Stromal cell of bone marrow (primary cell): ENCODE measurements around the gene PEX12.
"Not testable (repeated sequence)": the region's sequence is repeated elsewhere in the genome, so short reads cannot be mapped to it uniquely, and the experiment has no call there.

ENCODE experiments used
- DNase-seq: peaks from one replicate; pipeline ENCODE4 v3.0.0-alpha.2; 2012; ENCODE audit warnings: low read depth

Gene PEX12

GRCh38 chr17:35536664-35537171, 41.7 kb downstream of the PEX12 start:
- no peak for DNase-seq

GRCh38 chr17:35535406-35535805, 43.0 kb downstream of the PEX12 start:
- DNase-seq: not testable (repeated sequence)

GRCh38 chr17:35534576-35535093, 43.7 kb downstream of the PEX12 start:
- no peak for DNase-seq

GRCh38 chr17:35531160-35531559, 47.2 kb downstream of the PEX12 start:
- no peak for DNase-seq

- DNase-seq: no peak
Observed at GRCh38 chr17:35529866-35530265, 48.5 kb downstream of the PEX12 start.

- not testable (repeated sequence) for DNase-seq
Observed at GRCh38 chr17:35529326-35529725, 49.0 kb downstream of the PEX12 start.
